Muscle layer of duodenum (tissue), 2 donors: ENCODE data around the gene MICAL2.

ENCODE experiments used
- H3K27ac ChIP-seq: one replicate; pipeline ENCODE4 v1.7.0; 2013; ENCODE audit warnings: mild to moderate bottlenecking, low read length
- H3K27me3 ChIP-seq: one replicate; pipeline ENCODE4 v1.7.0; 2013; ENCODE audit warnings: low read depth, mild to moderate bottlenecking, control low read depth, low read length
- H3K36me3 ChIP-seq, 2 donors: one replicate each; pipeline ENCODE4 v1.7.0; 2013; ENCODE audit warnings: low read length in 2 of 2, control low read depth in 1 of 2, mild to moderate bottlenecking in 1 of 2; ENCODE audit not compliant: insufficient read depth in 2 of 2, control insufficient read depth in 1 of 2
- H3K4me1 ChIP-seq, 2 donors: one replicate each; pipeline ENCODE4 v1.7.0; 2013; ENCODE audit warnings: low read length in 2 of 2, mild to moderate bottlenecking in 2 of 2, control low read depth in 1 of 2, moderate library complexity in 1 of 2; ENCODE audit not compliant: insufficient read depth in 2 of 2, control insufficient read depth in 1 of 2
- H3K4me3 ChIP-seq, 2 donors: one replicate each; pipeline ENCODE4 v1.7.0; 2013; ENCODE audit warnings: low read length in 2 of 2, low read depth in 1 of 2, mild to moderate bottlenecking in 1 of 2
- H3K9me3 ChIP-seq, 2 donors: one replicate each; pipeline ENCODE4 v1.7.0; 2013; ENCODE audit warnings: low read length in 2 of 2, control low read depth in 1 of 2, mild to moderate bottlenecking in 1 of 2; ENCODE audit not compliant: control insufficient read depth in 1 of 2
- donor health status: healthy.

The MICAL2 gene

GRCh38 chr11:12113294-12113693 is 2.9 kb downstream of the MICAL2 start:
- peak overlapping the region; percentile 34 to 68 for H3K4me3 ChIP-seq
- no peaks in the 10 kb centered on the region for H3K36me3 ChIP-seq
- H3K27ac ChIP-seq = peak overlapping the region; percentile 4
- H3K4me1 ChIP-seq = peaks cover 5 to 19% of the 10 kb centered on the region in 2 donors
- H3K27me3 ChIP-seq = no peaks in the 10 kb centered on the region
- H3K9me3 ChIP-seq = no peaks in the 10 kb centered on the region

GRCh38 chr11:12114193-12115033 is 4.0 kb downstream of the MICAL2 start:
- Histone ChIP-seq H3K4me1 (peaks cover 5 to 29% of the 10 kb centered on the region in 2 donors), H3K9me3 (no peaks in the 10 kb centered on the region), H3K27me3 (no peaks in the 10 kb centered on the region), H3K4me3 (peak overlapping the region in 1 of 2 donors; percentile 8), H3K36me3 (no peaks in the 10 kb centered on the region), H3K27ac (peak overlapping the region; percentile 45)

- no peaks in the 10 kb centered on the region for H3K27me3 ChIP-seq
- H3K9me3 ChIP-seq = no peaks in the 10 kb centered on the region
- H3K4me1 ChIP-seq = peaks cover 0 to 49% of the 10 kb centered on the region in 2 donors
- no peaks in the 10 kb centered on the region for H3K36me3 ChIP-seq
- H3K27ac ChIP-seq = peak overlapping the region; percentile 52
- no peak overlapping the region for H3K4me3 ChIP-seq
Observed at GRCh38 chr11:12116425-12117032, 6.1 kb downstream of the MICAL2 start.

- no peaks in the 10 kb centered on the region for H3K27me3 ChIP-seq
- H3K27ac ChIP-seq = peak overlapping the region; percentile 52
- no peaks in the 10 kb centered on the region for H3K9me3 ChIP-seq
- no peaks in the 10 kb centered on the region for H3K36me3 ChIP-seq
- H3K4me1 ChIP-seq = peaks cover 0 to 49% of the 10 kb centered on the region in 2 donors
- no peak overlapping the region for H3K4me3 ChIP-seq
Observed at GRCh38 chr11:12117200-12117599, 6.8 kb downstream of the MICAL2 start.

GRCh38 chr11:12117611-12118010 is 7.2 kb downstream of the MICAL2 start:
- no peaks in the 10 kb centered on the region for H3K9me3 ChIP-seq
- H3K4me1 ChIP-seq = peaks cover 0 to 49% of the 10 kb centered on the region in 2 donors
- peak overlapping the region; percentile 52 for H3K27ac ChIP-seq
- no peaks in the 10 kb centered on the region for H3K36me3 ChIP-seq
- H3K4me3 ChIP-seq = no peak overlapping the region
- no peaks in the 10 kb centered on the region for H3K27me3 ChIP-seq

- peak overlapping the region; percentile 11 for H3K27ac ChIP-seq
- no peaks in the 10 kb centered on the region for H3K36me3 ChIP-seq
Observed at GRCh38 chr11:12118949-12119348, 8.6 kb downstream of the MICAL2 start.

GRCh38 chr11:12119502-12119901 is 9.1 kb downstream of the MICAL2 start:
- no peaks in the 10 kb centered on the region for H3K36me3 ChIP-seq
- peak overlapping the region; percentile 36 for H3K27ac ChIP-seq
- no peaks in the 10 kb centered on the region for H3K9me3 ChIP-seq
- H3K4me3 ChIP-seq = no peak overlapping the region
- no peaks in the 10 kb centered on the region for H3K27me3 ChIP-seq
- H3K4me1 ChIP-seq = peaks cover 4 to 50% of the 10 kb centered on the region in 2 donors

More at GRCh38 chr11:12118949-12119348, 8.6 kb downstream of the MICAL2 start:
- H3K4me3 ChIP-seq = no peak overlapping the region
- no peaks in the 10 kb centered on the region for H3K27me3 ChIP-seq
- peaks cover 2 to 46% of the 10 kb centered on the region in 2 donors for H3K4me1 ChIP-seq
- H3K9me3 ChIP-seq = no peaks in the 10 kb centered on the region

GRCh38 chr11:12120031-12121008 is 9.9 kb downstream of the MICAL2 start:
- Histone ChIP-seq H3K27ac (peak overlapping the region; percentile 36), H3K4me1 (peaks cover 4 to 50% of the 10 kb centered on the region in 2 donors)

GRCh38 chr11:12121011-12121410 is 10.6 kb downstream of the MICAL2 start:
- no peaks in the 10 kb centered on the region for H3K27me3 ChIP-seq
- H3K4me1 ChIP-seq = peaks cover 4 to 57% of the 10 kb centered on the region in 2 donors
- H3K36me3 ChIP-seq = no peaks in the 10 kb centered on the region
- H3K27ac ChIP-seq = no peak overlapping the region
- no peak overlapping the region for H3K4me3 ChIP-seq
- H3K9me3 ChIP-seq = no peaks in the 10 kb centered on the region

More at GRCh38 chr11:12120031-12121008, 9.9 kb downstream of the MICAL2 start:
- no peak overlapping the region for H3K4me3 ChIP-seq
- H3K36me3 ChIP-seq = no peaks in the 10 kb centered on the region
- H3K9me3 ChIP-seq = no peaks in the 10 kb centered on the region
- no peaks in the 10 kb centered on the region for H3K27me3 ChIP-seq

GRCh38 chr11:12121517-12121916 is 11.1 kb downstream of the MICAL2 start:
- H3K9me3 ChIP-seq = no peaks in the 10 kb centered on the region
- no peak overlapping the region for H3K4me3 ChIP-seq
- peaks cover 4 to 62% of the 10 kb centered on the region in 2 donors for H3K4me1 ChIP-seq
- H3K36me3 ChIP-seq = no peaks in the 10 kb centered on the region
- H3K27ac ChIP-seq = no peak overlapping the region
- no peaks in the 10 kb centered on the region for H3K27me3 ChIP-seq

GRCh38 chr11:12122083-12122482 is 11.7 kb downstream of the MICAL2 start:
- no peaks in the 10 kb centered on the region for H3K27me3 ChIP-seq
- no peak overlapping the region for H3K4me3 ChIP-seq
- peaks cover 4 to 62% of the 10 kb centered on the region in 2 donors for H3K4me1 ChIP-seq
- H3K27ac ChIP-seq = no peak overlapping the region
- H3K36me3 ChIP-seq = no peaks in the 10 kb centered on the region
- no peaks in the 10 kb centered on the region for H3K9me3 ChIP-seq
